Cardiac fibroblast (primary cell): Measurements from ENCODE around the gene FYCO1.
"Not testable (repeated sequence)": the region's sequence is repeated elsewhere in the genome, so short reads cannot be mapped to it uniquely, and the experiment has no call there.

Experiments used
- DNase-seq, 2 donors: peaks; one replicate each; pipeline versions ENCODE4 v3.0.0 to v3.0.0-alpha.2; 2010; ENCODE audit warnings: low read depth in 2 of 2
- H3K4me3 ChIP-seq, 2 donors: replicated peaks in 1 of 2; 1 replicate in 1 of 2; 2 replicates in 1 of 2; pipeline ENCODE4 v1.5.1; 2011; ENCODE audit warnings: low read depth in 2 of 2, low read length in 2 of 2, mild to moderate bottlenecking in 2 of 2, moderate library complexity in 1 of 2
- TF ChIP-seq, protein P1 (sequence below): IDR thresholded peaks from one replicate; pipeline ENCODE4 v1.5.1; 2011; ENCODE audit warnings: low read depth, mild to moderate bottlenecking, low read length, inconsistent platforms

Gene FYCO1

GRCh38 chr3:46010519-46011113 lies 15.0 kb upstream of the FYCO1 start:
- H3K4me3 ChIP-seq: no peak overlapping the region
- no peak for DNase-seq
- TF ChIP-seq, protein P1, sequence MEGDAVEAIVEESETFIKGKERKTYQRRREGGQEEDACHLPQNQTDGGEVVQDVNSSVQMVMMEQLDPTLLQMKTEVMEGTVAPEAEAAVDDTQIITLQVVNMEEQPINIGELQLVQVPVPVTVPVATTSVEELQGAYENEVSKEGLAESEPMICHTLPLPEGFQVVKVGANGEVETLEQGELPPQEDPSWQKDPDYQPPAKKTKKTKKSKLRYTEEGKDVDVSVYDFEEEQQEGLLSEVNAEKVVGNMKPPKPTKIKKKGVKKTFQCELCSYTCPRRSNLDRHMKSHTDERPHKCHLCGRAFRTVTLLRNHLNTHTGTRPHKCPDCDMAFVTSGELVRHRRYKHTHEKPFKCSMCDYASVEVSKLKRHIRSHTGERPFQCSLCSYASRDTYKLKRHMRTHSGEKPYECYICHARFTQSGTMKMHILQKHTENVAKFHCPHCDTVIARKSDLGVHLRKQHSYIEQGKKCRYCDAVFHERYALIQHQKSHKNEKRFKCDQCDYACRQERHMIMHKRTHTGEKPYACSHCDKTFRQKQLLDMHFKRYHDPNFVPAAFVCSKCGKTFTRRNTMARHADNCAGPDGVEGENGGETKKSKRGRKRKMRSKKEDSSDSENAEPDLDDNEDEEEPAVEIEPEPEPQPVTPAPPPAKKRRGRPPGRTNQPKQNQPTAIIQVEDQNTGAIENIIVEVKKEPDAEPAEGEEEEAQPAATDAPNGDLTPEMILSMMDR: no peak

GRCh38 chr3:46008058-46008457 lies 12.4 kb upstream of the FYCO1 start:
- TF ChIP-seq, protein P1: no peak
- H3K4me3 ChIP-seq: no peak overlapping the region
- DNase-seq: no peak

DNA sequence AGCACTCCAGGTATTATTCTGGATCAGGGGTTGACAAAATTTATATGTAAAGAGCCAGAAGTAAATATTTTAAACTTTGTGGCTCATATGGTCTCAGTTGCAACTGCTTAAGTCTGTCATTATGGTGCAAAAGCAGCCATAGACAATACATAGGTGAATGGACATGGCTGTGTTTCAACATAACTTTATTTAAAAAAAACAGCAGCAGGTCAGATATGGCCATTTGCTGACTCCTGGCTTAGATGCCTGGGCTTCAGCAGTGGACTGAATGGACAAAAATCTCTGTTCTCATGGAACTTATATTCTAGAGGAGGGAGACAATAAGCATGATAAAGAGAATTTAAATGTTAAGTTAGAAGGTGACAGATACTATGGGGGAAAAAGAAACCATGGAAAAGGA lies 11.7 kb upstream of the FYCO1 start:
- H3K4me3 ChIP-seq: no peak overlapping the region
- peak in 1 of 2 donors; percentile 13 for DNase-seq
- TF ChIP-seq, protein P1: no peak

- TF ChIP-seq, protein P1: no peak
- H3K4me3 ChIP-seq: no peak overlapping the region
- DNase-seq: peak; percentile 88 to 93
These were observed 10.8 kb upstream of the FYCO1 start for GRCh38 chr3:46006238-46007032.

- not testable (repeated sequence) for DNase-seq, H3K4me3 ChIP-seq
These were observed 8.1 kb upstream of the FYCO1 start for GRCh38 chr3:46003706-46004105.

GRCh38 chr3:46001178-46001577 lies 5.6 kb upstream of the FYCO1 start:
- TF ChIP-seq, protein P1: no peak
- H3K4me3 ChIP-seq: no peak overlapping the region
- DNase-seq: no peak

DNA sequence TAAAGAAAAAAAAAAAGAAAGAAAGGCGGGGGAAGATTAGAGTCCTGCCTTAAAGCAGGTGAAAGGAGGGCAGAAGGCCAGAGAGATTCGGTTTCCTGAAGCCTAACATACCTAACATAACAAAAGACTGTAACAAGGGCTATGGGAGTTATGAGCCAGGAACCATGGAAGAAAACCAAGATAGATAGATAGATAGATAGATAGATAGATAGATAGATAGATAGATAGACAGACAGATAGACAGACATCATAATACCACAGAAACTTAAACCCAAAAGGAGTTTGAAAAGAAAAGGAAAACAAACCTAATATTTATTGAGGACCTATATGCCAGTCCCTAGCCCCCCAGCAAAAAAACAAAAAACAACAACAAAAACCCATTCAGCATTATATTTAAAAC lies 2.3 kb upstream of the FYCO1 start:
- TF ChIP-seq, protein P1: no peak
- H3K4me3 ChIP-seq: no peak overlapping the region
- no peak for DNase-seq

- DNase-seq, H3K4me3 ChIP-seq: not testable (repeated sequence)
These were observed 1.9 kb upstream of the FYCO1 start for GRCh38 chr3:45997499-45997898.
